H1 (cell line): ENCODE measurements around the gene JAKMIP2. TPM values are rescaled to one million over a fixed set of nuclear protein-coding genes. Genes with fewer than 3 reads are reported as not detected.
A peak's percentile ranks its signal among the peaks of the same experiment; 100 is the strongest.
"Not testable (repeated sequence)": the region's sequence is repeated elsewhere in the genome, so short reads cannot be mapped to it uniquely, and the experiment has no call there.

Experiments used
- CTCF ChIA-PET: fragments of 300-600 bp; sonication (Branson Sonifier 250); formaldehyde crosslinking; loops from one replicate; lab custom pipeline; 2021; ENCODE audit not compliant: partially characterized antibody; lab: Charles Lee
- POLR2A ChIA-PET: fragments of 300-600 bp; sonication (Branson Sonifier 250); formaldehyde crosslinking; loops from one replicate; lab custom pipeline; 2021; ENCODE audit warnings: inconsistent platforms; ENCODE audit not compliant: partially characterized antibody; lab: Charles Lee
- DNase-seq, 2 experiments: peaks; one replicate each; pipeline versions ENCODE4 v3.0.0 to v3.0.0-alpha.2; 2010 to 2022; ENCODE audit warnings: low spot score in 2 of 2, low read depth in 1 of 2, mixed read lengths in 1 of 2
- FAIRE-seq: peaks from 2 replicates; lab custom pipeline; 2011; peaks lifted over from hg19 to GRCh38; lab: Jason Lieb, UNC
- H2AFZ ChIP-seq: 2 replicates; pipeline ENCODE4 v1.8.1; 2012; ENCODE audit warnings: low read length, inconsistent platforms
- H2AK5ac ChIP-seq: 2 replicates; pipeline ENCODE4 v1.6.1; 2013; ENCODE audit warnings: low read depth, low read length
- H2BK120ac ChIP-seq: replicated peaks from 2 replicates; pipeline ENCODE3; 2013; ENCODE audit warnings: low read depth, low read length, inconsistent platforms
- H2BK12ac ChIP-seq: 2 replicates; pipeline ENCODE4 v1.6.1; 2013; ENCODE audit warnings: low read depth, low read length
- H2BK15ac ChIP-seq: 2 replicates; pipeline ENCODE4 v1.6.1; 2013; ENCODE audit warnings: low read length
- H2BK20ac ChIP-seq: 2 replicates; pipeline ENCODE4 v1.6.1; 2013; ENCODE audit warnings: low read length
- H2BK5ac ChIP-seq: 2 replicates; pipeline ENCODE4 v1.6.1; 2013; ENCODE audit warnings: low read depth, low read length
- H3K14ac ChIP-seq: 2 replicates; pipeline ENCODE4 v1.6.1; 2013; ENCODE audit warnings: inconsistent platforms; ENCODE audit not compliant: insufficient read length
- H3K18ac ChIP-seq: 2 replicates; pipeline ENCODE4 v1.6.1; 2013; ENCODE audit warnings: low read length; ENCODE audit errors: extremely low read depth
- H3K23ac ChIP-seq: 2 replicates; pipeline ENCODE4 v1.6.1; 2013; ENCODE audit warnings: inconsistent platforms; ENCODE audit not compliant: insufficient read length
- H3K23me2 ChIP-seq: 2 replicates; pipeline ENCODE4 v1.6.1; 2013; ENCODE audit warnings: low read depth, low read length
- H3K27ac ChIP-seq: 2 replicates; pipeline ENCODE4 v1.6.1; 2011; ENCODE audit warnings: low read depth, low read length, inconsistent platforms
- H3K27me3 ChIP-seq, 4 experiments: replicated peaks in 1 of 4; 1 replicate in 1 of 4; 2 replicates in 3 of 4; pipeline versions ENCODE4 v1.6.1 to v1.8.1; 2011 to 2013; ENCODE audit warnings: low read length in 3 of 4, mild to moderate bottlenecking in 3 of 4, inconsistent platforms in 2 of 4, mixed read lengths in 2 of 4, moderate library complexity in 1 of 4; ENCODE audit not compliant: control insufficient read depth in 3 of 4, insufficient read depth in 3 of 4; ENCODE audit errors: extremely low read depth in 1 of 4
- H3K36me3 ChIP-seq, 4 experiments: 2 replicates each; pipeline versions ENCODE4 v1.6.1 to v1.8.1; 2011 to 2013; ENCODE audit warnings: mild to moderate bottlenecking in 4 of 4, low read length in 3 of 4, moderate library complexity in 2 of 4, control low read depth in 1 of 4, inconsistent platforms in 1 of 4; ENCODE audit not compliant: insufficient read depth in 4 of 4, control insufficient read depth in 2 of 4
- H3K4ac ChIP-seq: replicated peaks from 2 replicates; pipeline ENCODE3; 2013; ENCODE audit warnings: low read length, low read depth, mixed read lengths, inconsistent platforms; ENCODE audit not compliant: insufficient read length
- H3K4me1 ChIP-seq, 4 experiments: replicated peaks in 1 of 4; 1 replicate in 1 of 4; 2 replicates in 3 of 4; pipeline versions ENCODE4 v1.6.1 to v1.8.1; 2011 to 2013; ENCODE audit warnings: low read length in 3 of 4, inconsistent platforms in 2 of 4, mixed read lengths in 1 of 4; ENCODE audit not compliant: insufficient read depth in 4 of 4, control insufficient read depth in 3 of 4
- H3K4me2 ChIP-seq, 2 experiments: 2 replicates each; pipeline versions ENCODE4 v1.6.1 to v1.8.1; 2011 to 2013; ENCODE audit warnings: low read depth in 2 of 2, low read length in 2 of 2, control low read depth in 1 of 2, inconsistent platforms in 1 of 2, mild to moderate bottlenecking in 1 of 2; ENCODE audit not compliant: insufficient read depth in 1 of 2
- H3K4me3 ChIP-seq, 4 experiments: fragments of 200-600, 300-600 bp in 1 of 4; sonication (generic), shearing (Covaris generic), sonication (Bioruptor Twin) in 1 of 4; 2 replicates each; pipeline versions ENCODE4 v1.5.1 to v1.8.1; 2011 to 2016; ENCODE audit warnings: low read length in 4 of 4, low read depth in 3 of 4, control low read depth in 2 of 4, inconsistent platforms in 2 of 4, mild to moderate bottlenecking in 2 of 4, mixed read lengths in 1 of 4, moderate library complexity in 1 of 4; ENCODE audit not compliant: insufficient read depth in 2 of 4; ENCODE audit errors: extremely low read depth in 1 of 4
- H3K56ac ChIP-seq: replicated peaks from 2 replicates; pipeline ENCODE3; 2013; ENCODE audit warnings: low read depth, mild to moderate bottlenecking, mixed read lengths, low read length, inconsistent platforms; ENCODE audit not compliant: insufficient read length
- H3K79me1 ChIP-seq: 2 replicates; pipeline ENCODE4 v1.6.1; 2013; ENCODE audit warnings: low read depth, low read length, control low read depth
- H3K79me2 ChIP-seq, 2 experiments: 2 replicates each; pipeline versions ENCODE4 v1.6.1 to v1.8.1; 2012 to 2013; ENCODE audit warnings: low read length in 2 of 2, mild to moderate bottlenecking in 2 of 2, inconsistent platforms in 1 of 2; ENCODE audit not compliant: insufficient read depth in 2 of 2, control insufficient read depth in 1 of 2
- H3K9ac ChIP-seq, 4 experiments: replicated peaks in 1 of 4; 1 replicate in 1 of 4; 2 replicates in 3 of 4; pipeline versions ENCODE4 v1.6.1 to v1.8.1; 2011 to 2013; ENCODE audit warnings: low read depth in 3 of 4, low read length in 3 of 4, control low read depth in 2 of 4, mild to moderate bottlenecking in 2 of 4, moderate library complexity in 2 of 4, inconsistent platforms in 1 of 4; ENCODE audit errors: extremely low read depth in 1 of 4
- H3K9me3 ChIP-seq, 2 experiments: 2 replicates each; pipeline versions ENCODE4 v1.6.1 to v1.8.1; 2012 to 2013; ENCODE audit warnings: mild to moderate bottlenecking in 2 of 2, moderate library complexity in 2 of 2, control low read depth in 1 of 2, inconsistent platforms in 1 of 2, low read depth in 1 of 2, low read length in 1 of 2, mixed read lengths in 1 of 2; ENCODE audit not compliant: insufficient read depth in 2 of 2
- H4K20me1 ChIP-seq, 2 experiments: replicated peaks in 1 of 2; 2 replicates each; pipeline versions ENCODE3 to v1.8.1; 2011 to 2013; ENCODE audit warnings: inconsistent platforms in 2 of 2, low read length in 2 of 2, mild to moderate bottlenecking in 1 of 2; ENCODE audit not compliant: insufficient read depth in 2 of 2, control insufficient read depth in 1 of 2
- H4K5ac ChIP-seq: 2 replicates; pipeline ENCODE4 v1.6.1; 2013; ENCODE audit warnings: low read length, low read depth, mixed read lengths, inconsistent platforms; ENCODE audit not compliant: insufficient read length
- H4K8ac ChIP-seq: 2 replicates; pipeline ENCODE4 v1.8.0; 2013; ENCODE audit warnings: mild to moderate bottlenecking, moderate library complexity, low read length, inconsistent platforms; ENCODE audit not compliant: insufficient read depth; ENCODE audit errors: extremely low read depth
- H4K91ac ChIP-seq: replicated peaks from 2 replicates; pipeline ENCODE3; 2013; ENCODE audit warnings: low read length, mixed read lengths, inconsistent platforms; ENCODE audit not compliant: insufficient read length
- CEBPB ChIP-seq: IDR thresholded peaks from 2 replicates; pipeline ENCODE4 v1.6.1; 2012; ENCODE audit warnings: low read depth, low read length
- EP300 ChIP-seq, 2 experiments: IDR thresholded peaks; 1 replicate in 1 of 2; 2 replicates in 1 of 2; pipeline ENCODE4 v1.6.1; 2011 to 2012; ENCODE audit warnings: low read depth in 2 of 2, low read length in 2 of 2, mild to moderate bottlenecking in 2 of 2, borderline replicate concordance in 1 of 2, inconsistent platforms in 1 of 2, moderate library complexity in 1 of 2
- TEAD4 ChIP-seq: IDR thresholded peaks from 2 replicates; pipeline ENCODE4 v1.6.1; 2012; ENCODE audit warnings: low read depth, low read length, inconsistent platforms, mixed read lengths
- WGBS, 2 experiments: shearing (Covaris generic) in 1 of 2; methylation state at CpG; one replicate each; pipeline versions ENCODE4 v1.1.6 to v1.1.7; 2013 to 2015; ENCODE audit warnings: low lambda C conversion rate in 2 of 2, mixed read lengths in 2 of 2, inconsistent platforms in 1 of 2, low coverage in 1 of 2, missing lambda C conversion rate in 1 of 2; ENCODE audit not compliant: insufficient replicate concordance in 2 of 2, insufficient coverage in 1 of 2, insufficient read length in 1 of 2; ENCODE audit errors: extremely low coverage in 1 of 2, missing lambda C conversion rate in 1 of 2; 5-methylcytosine and 5-hydroxymethylcytosine counted together
- polyA plus RNA-seq, 7 experiments: library from polyadenylated mRNA; depleted of rRNA in 3 of 7; stranded (reverse) in 5 of 7; unstranded in 2 of 7; fragments of >200 nt in 5 of 7; fragments of 200-250 nt in 2 of 7; gene quantifications; 1 replicate in 5 of 7; 2 replicates in 1 of 7; 4 replicates in 1 of 7; pipeline versions ENCODE4 v1.2.1 to v1.2.3, GENCODE V29; 2011 to 2013; ENCODE audit warnings: missing spikeins in 2 of 7, mixed read lengths in 2 of 7
- total RNA-seq: library from RNA; stranded (reverse); fragmentation: NEBNext Ultra II Directional; extraction: Animal tissue kit (Norgen Biotek cat#: 25700); gene quantifications from 2 replicates; pipeline ENCODE4 v1.2.1, GENCODE V29; 2021

Gene JAKMIP2
- total and polyA plus RNA-seq, 2 of the 8 experiments (the other 6 are each of a cell fraction or from before 2014, with no cell fraction given): 2.4 to 13.6 TPM

DNA sequence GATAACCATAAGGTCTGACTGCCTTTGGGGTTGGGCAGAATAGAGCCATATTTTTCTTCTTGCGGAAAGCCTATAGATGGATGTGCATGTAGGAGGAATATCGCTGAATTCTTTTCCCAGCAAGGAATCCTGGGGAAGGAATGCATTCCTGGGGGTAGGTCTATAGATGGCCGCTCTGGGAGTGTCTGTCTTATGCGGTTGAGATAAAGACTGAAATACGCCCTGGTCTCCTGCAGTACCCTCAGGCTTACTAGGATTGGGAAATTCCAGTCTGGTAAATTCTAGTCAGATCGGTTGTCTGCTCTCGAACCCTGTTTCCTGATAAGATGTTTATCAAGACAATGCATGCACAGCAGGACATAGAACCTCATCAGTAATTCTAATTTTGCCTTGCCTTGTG, 202.1 kb downstream of the JAKMIP2 start:
- H3K23me2 ChIP-seq, H4K8ac ChIP-seq, H3K79me1 ChIP-seq, H4K91ac ChIP-seq, H3K27me3 ChIP-seq, H3K9ac ChIP-seq, DNase-seq, H3K4me3 ChIP-seq, H3K23ac ChIP-seq, POLR2A ChIA-PET, H3K4ac ChIP-seq, H2BK15ac ChIP-seq, H2BK20ac ChIP-seq, H4K20me1 ChIP-seq, H2BK12ac ChIP-seq, H2BK5ac ChIP-seq, FAIRE-seq, H3K14ac ChIP-seq, H3K18ac ChIP-seq, H3K9me3 ChIP-seq, H2BK120ac ChIP-seq: not testable (repeated sequence)
- WGBS, 2 experiments: 79% methylated on average over 7 of the region's 7 CpGs; no CpG with 5 or more reads in 1 of the 2 experiments
- Histone ChIP-seq H3K79me2 (peaks cover 0 to 78% of the 10 kb centered on the region in 2 experiments; a peak in 2 of 4 replicates), H3K36me3 (peaks cover 0 to 38% (median 6%) of the 10 kb centered on the region in 4 experiments; a peak in 5 of 8 replicates), H3K4me1 (peaks cover 2 to 13% (median 7%) of the 10 kb centered on the region in 4 experiments; a peak in 5 of 7 replicates)
- CTCF ChIA-PET: interaction anchor here (1.0 to 4.6 kb wide), 5 partner anchors 10 to 163 kb away, joined by 4 to 26 read pairs (median 6); no protein-coding TSS in a partner anchor
- peak; percentile 47; the same call in 1 of the 2 replicates for TF ChIP-seq TEAD4
- TF ChIP-seq CEBPB: peak; percentile 42; the same call in 1 of the 2 replicates
- TF ChIP-seq EP300 (IDR thresholded peaks at IDR 0.05; ENCODE audit: borderline replicate concordance in 1 of 2, low read depth in 2 of 2, low read length in 2 of 2): peak in 1 of 2 experiments; percentile 67; a peak in 1 of 3 replicates
- TF ChIP-seq, all 59 proteins: peak for 3; not testable (repeated sequence) for 56
- H3K56ac ChIP-seq, H3K4me2 ChIP-seq, H4K5ac ChIP-seq, H2AFZ ChIP-seq, H2AK5ac ChIP-seq, H3K27ac ChIP-seq: not testable (repeated sequence)
